ENCODE results near the gene NENF.

GRCh38 chr1:212455803-212456528 is 23.2 kb downstream of the NENF start:
- TF ChIP-seq RCOR1 (IDR thresholded peaks at IDR 0.05; ENCODE audit: low read length): no peak
- TF ChIP-seq EP300 (IDR thresholded peaks at IDR 0.05; ENCODE audit: borderline replicate concordance in 1 of 2, low read depth in 1 of 2, low read length in 1 of 2): no peak
- TF ChIP-seq, protein P1, sequence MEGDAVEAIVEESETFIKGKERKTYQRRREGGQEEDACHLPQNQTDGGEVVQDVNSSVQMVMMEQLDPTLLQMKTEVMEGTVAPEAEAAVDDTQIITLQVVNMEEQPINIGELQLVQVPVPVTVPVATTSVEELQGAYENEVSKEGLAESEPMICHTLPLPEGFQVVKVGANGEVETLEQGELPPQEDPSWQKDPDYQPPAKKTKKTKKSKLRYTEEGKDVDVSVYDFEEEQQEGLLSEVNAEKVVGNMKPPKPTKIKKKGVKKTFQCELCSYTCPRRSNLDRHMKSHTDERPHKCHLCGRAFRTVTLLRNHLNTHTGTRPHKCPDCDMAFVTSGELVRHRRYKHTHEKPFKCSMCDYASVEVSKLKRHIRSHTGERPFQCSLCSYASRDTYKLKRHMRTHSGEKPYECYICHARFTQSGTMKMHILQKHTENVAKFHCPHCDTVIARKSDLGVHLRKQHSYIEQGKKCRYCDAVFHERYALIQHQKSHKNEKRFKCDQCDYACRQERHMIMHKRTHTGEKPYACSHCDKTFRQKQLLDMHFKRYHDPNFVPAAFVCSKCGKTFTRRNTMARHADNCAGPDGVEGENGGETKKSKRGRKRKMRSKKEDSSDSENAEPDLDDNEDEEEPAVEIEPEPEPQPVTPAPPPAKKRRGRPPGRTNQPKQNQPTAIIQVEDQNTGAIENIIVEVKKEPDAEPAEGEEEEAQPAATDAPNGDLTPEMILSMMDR (IDR thresholded peaks at IDR 0.05): peak; percentile 97
- no peak for TF ChIP-seq FOXM1 (IDR thresholded peaks at IDR 0.05; ENCODE audit: low read depth)
- TF ChIP-seq, protein P2, sequence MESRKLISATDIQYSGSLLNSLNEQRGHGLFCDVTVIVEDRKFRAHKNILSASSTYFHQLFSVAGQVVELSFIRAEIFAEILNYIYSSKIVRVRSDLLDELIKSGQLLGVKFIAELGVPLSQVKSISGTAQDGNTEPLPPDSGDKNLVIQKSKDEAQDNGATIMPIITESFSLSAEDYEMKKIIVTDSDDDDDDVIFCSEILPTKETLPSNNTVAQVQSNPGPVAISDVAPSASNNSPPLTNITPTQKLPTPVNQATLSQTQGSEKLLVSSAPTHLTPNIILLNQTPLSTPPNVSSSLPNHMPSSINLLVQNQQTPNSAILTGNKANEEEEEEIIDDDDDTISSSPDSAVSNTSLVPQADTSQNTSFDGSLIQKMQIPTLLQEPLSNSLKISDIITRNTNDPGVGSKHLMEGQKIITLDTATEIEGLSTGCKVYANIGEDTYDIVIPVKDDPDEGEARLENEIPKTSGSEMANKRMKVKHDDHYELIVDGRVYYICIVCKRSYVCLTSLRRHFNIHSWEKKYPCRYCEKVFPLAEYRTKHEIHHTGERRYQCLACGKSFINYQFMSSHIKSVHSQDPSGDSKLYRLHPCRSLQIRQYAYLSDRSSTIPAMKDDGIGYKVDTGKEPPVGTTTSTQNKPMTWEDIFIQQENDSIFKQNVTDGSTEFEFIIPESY (IDR thresholded peaks at IDR 0.05; ENCODE audit: borderline replicate concordance, low read depth): no peak
- TF ChIP-seq, protein P3, sequence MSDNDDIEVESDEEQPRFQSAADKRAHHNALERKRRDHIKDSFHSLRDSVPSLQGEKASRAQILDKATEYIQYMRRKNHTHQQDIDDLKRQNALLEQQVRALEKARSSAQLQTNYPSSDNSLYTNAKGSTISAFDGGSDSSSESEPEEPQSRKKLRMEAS (IDR thresholded peaks at IDR 0.05; ENCODE audit: low read depth): no peak
- no peak for TF ChIP-seq REST (IDR thresholded peaks at IDR 0.05; ENCODE audit: low read depth, low read length)

Measured in SK-N-SH (cell line).